Pulmonary artery endothelial cell (primary cell): ENCODE measurements around the gene GNAS-AS1. TPM values are rescaled to one million over a fixed set of nuclear protein-coding genes. Genes with fewer than 3 reads are reported as not detected.

ENCODE experiments used
- DNase-seq: peaks from one replicate; pipeline ENCODE4 v3.0.0-alpha.2; 2011; ENCODE audit warnings: low read depth, low spot score
- total RNA-seq: library from RNA; depleted of rRNA; stranded (reverse); fragments of >200 nt; gene quantifications from 2 replicates; pipeline ENCODE4 v1.2.3, GENCODE V29; 2014

The GNAS-AS1 gene
- total RNA-seq, 1 donor from 2014 or later = 0.07 TPM

DNA sequence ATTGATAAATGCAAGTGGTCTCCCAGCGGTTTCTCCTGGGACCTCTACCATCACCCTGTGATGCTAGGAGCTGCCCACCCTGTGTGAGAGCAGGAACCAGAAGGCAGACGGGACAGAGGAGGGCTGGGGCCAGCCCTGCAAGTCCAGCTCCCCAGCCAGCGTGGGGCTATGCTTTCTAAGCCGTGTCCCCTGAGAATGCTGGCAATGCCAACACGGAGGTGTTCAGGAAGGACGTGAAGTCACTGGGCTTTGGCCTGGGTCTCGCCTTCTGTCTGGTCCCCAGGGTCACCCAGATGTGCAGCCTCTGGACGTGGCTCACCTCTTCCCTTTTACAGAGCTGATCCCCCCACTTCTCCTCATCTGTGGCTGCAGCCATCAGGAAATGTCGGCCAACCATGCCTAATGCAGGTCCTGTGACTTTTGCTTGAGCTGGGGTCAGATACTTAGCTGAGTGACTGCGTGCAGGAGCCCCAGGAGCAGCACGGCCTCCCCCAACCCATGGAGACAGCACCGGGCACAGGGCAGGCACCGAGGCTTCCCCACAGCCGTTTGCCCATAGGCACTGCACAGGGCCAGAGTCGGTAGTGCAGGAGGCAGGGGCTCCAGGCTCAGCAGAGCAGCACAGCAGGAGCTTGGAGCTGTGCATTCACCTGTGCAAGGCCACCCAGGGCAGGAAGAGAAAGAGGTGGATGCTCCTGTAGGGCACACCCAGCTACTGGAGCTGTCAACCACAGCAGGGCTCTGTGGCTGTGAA, 66.2 kb downstream of the GNAS-AS1 start:
- no peak for DNase-seq

DNA sequence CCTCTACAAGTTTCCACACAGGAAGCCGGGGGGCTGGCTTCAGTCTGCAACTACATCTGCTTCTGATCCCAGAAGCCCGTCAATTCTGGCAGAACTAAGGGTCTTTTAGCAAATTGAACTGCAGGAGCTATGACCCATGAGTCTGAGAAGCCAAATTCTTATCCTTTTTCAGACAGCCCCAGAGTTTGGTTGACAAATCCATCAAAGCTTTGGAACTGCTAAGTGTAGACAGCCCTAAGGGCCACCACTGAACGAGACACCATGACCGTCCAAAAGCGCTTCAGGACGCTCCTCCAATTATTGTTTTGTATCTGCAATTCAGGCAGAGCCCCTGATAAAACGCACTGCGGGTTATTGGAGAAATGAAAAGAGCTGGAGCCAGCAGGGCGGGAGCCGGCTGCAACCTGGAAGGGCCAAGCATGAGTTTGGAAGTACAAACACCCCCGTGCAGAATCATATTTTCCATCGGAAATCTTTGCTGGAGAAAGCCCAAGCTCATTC, 67.1 kb downstream of the GNAS-AS1 start:
- DNase-seq = no peak

DNA sequence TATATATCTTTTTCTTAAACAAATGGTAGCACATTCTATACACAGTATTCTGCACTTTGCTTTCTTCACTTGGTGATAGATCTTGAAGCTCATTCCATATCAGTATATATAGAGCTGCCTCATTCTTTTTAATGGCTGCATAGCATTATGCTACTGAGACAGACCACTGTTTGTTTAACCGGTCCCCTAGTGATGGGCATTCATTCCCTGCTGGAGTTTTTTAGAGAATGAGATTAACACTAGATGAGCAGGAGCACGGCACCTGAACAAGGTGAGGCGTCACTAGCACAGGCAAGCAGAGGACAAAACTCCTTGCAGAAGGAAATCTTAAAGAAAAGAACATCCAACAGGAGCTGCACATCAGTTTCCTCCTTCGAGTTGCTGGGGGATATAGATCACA, 69.6 kb downstream of the GNAS-AS1 start:
- no peak for DNase-seq

DNA sequence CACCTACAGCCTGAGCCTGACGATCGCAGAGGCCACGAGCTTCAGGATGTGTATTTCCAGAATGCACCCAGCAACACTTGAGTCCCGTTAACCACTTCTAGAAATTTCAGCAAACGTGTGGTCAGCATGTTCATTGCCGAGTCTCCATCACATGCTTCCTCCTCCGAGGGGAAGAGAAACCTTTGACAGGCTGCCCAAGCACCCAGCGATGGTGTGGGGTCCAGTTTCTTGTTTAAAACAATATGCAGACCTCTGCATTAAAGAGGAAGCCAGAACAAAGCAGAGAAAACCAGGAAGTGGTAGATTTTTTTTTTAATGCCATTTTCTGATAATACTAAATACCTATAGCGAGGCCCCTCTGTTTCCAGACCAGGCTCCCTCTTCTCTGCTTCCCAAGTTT, 71.9 kb downstream of the GNAS-AS1 start:
- DNase-seq = no peak

DNA sequence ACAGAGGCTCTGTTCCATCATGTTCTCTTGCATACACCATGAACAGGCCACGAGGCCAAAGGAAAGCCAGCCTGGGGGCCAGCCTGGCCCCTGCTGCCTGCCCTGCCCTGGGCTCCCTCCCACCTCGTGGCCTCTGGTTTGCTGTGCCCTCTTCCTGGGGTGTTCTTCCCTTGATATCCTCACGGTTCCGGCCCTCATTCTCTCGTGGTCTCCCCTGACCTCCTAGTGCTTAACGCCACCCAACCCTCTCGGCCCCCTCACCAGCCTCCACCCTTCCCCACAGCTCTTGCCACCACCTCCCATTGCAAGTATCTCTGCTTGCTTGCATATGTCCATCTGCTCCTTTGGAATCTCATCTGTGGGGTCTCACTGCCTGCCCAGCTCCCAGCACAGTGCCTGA, 73.0 kb downstream of the GNAS-AS1 start:
- DNase-seq = no peak

DNA sequence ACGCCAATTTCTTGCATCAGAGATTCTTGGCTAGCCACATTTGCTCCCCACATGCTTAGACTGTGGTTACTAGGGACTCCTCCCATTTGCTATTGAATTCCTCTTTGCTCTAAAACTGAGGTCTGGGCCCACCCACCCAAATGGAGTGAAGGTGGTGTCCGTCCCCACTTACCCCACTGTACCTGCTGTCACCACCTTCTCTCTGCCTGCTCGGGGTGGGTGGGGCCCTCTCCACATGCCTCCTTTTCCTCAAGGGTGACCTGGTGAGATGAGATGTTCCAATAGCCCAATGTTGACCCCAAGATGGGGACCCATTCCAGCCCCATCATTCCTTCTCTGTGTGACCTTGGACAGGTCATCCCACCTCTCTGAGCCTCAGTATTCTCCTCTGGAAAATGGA, 74.6 kb downstream of the GNAS-AS1 start:
- no peak for DNase-seq

DNA sequence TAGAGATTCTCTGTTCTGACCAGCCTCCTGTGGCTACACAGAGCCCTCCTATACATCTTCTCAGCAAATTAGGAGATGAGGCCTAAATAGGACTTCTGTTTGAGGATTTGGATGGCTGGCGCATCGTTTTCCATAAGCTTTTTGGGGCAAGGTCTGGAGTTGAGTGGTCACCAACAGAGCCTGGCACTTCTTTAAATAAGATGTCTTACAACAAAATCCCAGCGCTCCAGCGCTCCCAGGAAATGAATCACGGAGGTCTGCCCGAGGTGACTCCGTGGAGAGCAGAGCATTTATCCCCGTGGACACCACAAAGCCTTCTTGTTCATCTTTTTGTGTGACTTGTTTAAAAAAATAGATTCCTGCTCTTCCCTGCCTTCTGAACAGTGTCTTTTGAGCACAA, 75.3 kb downstream of the GNAS-AS1 start:
- no peak for DNase-seq

DNA sequence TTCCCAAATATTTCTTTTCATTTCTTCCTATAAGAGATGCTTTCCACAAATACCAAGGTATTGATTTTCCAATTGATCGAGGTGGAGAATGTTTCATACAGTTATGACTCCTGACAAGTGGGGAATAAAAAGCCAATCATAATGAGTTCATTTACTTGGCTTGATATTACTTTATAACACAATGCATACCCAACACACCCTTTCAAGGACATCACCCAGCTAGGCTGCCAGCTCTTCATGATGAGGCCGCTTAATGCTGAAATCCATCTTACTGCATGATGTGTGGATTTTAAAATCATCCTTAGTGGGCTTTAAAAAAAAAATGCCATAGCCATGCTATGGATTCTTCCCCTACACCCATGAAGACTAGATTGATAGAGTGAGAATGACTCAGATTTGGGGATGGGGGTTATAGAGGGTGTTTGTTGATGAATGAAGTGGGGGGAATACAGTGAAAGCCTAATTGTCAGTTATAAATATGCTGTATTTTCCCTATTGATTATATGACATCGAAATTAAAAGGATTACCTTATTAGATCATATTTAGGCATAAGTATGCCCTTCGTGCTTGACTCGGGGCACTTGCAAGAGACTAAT, 75.9 kb downstream of the GNAS-AS1 start:
- no peak for DNase-seq

DNA sequence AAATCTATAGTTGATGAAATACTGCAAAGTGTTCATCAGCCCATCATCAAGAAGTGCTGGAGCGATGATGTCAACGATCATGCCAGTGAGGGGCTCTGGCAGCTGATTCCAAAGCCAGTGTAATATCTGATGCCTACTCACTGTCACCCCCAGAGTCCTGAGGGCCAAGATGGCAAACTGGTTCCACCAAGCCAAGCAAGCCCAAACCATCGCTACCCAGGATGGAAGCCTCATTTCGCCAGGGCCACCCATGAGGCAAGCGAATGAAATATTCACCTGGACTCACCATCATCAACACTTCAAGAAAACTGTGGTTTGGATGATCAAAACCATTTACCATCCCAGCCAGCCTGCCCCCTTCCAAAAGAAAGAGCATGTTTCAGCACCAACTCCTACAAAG, 76.5 kb downstream of the GNAS-AS1 start:
- no peak for DNase-seq

DNA sequence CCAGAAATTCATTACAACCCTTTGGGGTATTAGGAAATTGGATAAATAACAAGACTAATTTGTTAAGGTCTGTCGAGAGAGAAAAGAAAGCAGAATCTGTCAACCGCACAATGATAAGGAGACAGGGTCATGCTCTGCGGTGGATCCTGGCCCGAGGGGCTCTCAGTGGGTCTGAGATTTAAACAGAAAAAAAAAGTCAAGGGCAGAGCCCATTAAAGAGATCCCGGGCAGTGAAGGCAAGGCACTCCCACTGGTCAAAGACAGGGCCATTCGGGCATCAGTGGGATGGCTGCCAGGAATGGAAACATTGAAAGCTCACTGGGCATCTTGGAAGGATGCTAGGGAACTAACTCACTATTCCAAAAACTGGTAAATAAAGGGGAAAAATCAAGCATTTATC, 77.9 kb downstream of the GNAS-AS1 start:
- no peak for DNase-seq

Other genes with a start within 250 kb of the GNAS-AS1 start
- 45.6 and 54.9 TPM in 2 replicates for gene STX16, start 199.6 kb downstream of the GNAS-AS1 start, total RNA-seq
- gene NPEPL1, start 158.1 kb downstream of the GNAS-AS1 start, total RNA-seq = 25.5 and 39.2 TPM in 2 replicates
- gene GNAS, start 1.8 kb upstream of the GNAS-AS1 start, total RNA-seq = 316 and 352 TPM in 2 replicates
- 71.7 and 76.5 TPM in 2 replicates for gene NELFCD, start 130.4 kb upstream of the GNAS-AS1 start, total RNA-seq
- gene CTSZ, start 156.4 kb upstream of the GNAS-AS1 start, total RNA-seq = 223 and 244 TPM in 2 replicates
- gene TUBB1, start 168.5 kb upstream of the GNAS-AS1 start, total RNA-seq = not detected in 2 replicates
- gene ATP5F1E, start 181.4 kb upstream of the GNAS-AS1 start, total RNA-seq = 34.8 and 35.8 TPM in 2 replicates
- gene PRELID3B, start 191.9 kb upstream of the GNAS-AS1 start, total RNA-seq = 93.3 and 104 TPM in 2 replicates